Stomach (tissue), 4 donors: ENCODE results near the gene AADACL2.

Experiments used
- CTCF ChIP-seq, 7 experiments: fragments of 450-650 bp in 4 of 7; fragments of 200-600 bp in 3 of 7; sonication (generic) in 3 of 7; IDR thresholded peaks; one replicate each; pipeline ENCODE4 v1.5.1; 2016 to 2019; ENCODE audit warnings: antibody characterized with exemption in 7 of 7, control low read depth in 2 of 7, mild to moderate bottlenecking in 1 of 7
- EP300 ChIP-seq: sonication (generic); formaldehyde crosslinking; IDR thresholded peaks from one replicate; pipeline ENCODE4 v1.6.1; 2017; ENCODE audit warnings: antibody characterized with exemption
- POLR2A ChIP-seq, 4 donors: fragments of 450-650 bp; IDR thresholded peaks; one replicate each; pipeline ENCODE4 v1.6.1; 2016; ENCODE audit warnings: antibody characterized with exemption in 4 of 4, control low read depth in 2 of 4, mild to moderate bottlenecking in 1 of 4, moderate library complexity in 1 of 4
- POLR2AphosphoS5 ChIP-seq, 3 donors: sonication (generic); formaldehyde crosslinking; IDR thresholded peaks; one replicate each; pipeline ENCODE4 v1.6.1; 2016; ENCODE audit warnings: antibody characterized with exemption in 3 of 3

- no peak for TF ChIP-seq POLR2A (IDR thresholded peaks at IDR 0.05)
- TF ChIP-seq CTCF (IDR thresholded peaks at IDR 0.05): no peak
- TF ChIP-seq POLR2AphosphoS5 (IDR thresholded peaks at IDR 0.05): no peak
- no peak for TF ChIP-seq EP300
Observed at GRCh38 chr3:151708868-151709267, 24.9 kb upstream of the AADACL2 start.
